Endothelial cell of umbilical vein (primary cell): ENCODE measurements around the gene MEF2D. TPM values are rescaled to one million over a fixed set of nuclear protein-coding genes. Genes with fewer than 3 reads are reported as not detected.

Source experiments
- BruUV-seq: library from RNA; stranded (reverse); fragments of 400-500 nt; replicated peaks from 2 replicates; lab custom pipeline; 2021; lab: Mats Ljungman, UMichigan
- CTCF ChIA-PET: fragments of 300-600, 350-600 bp; sonication (Branson Sonifier 250); formaldehyde crosslinking; loops from one replicate; lab custom pipeline; 2021; ENCODE audit warnings: antibody characterized with exemption, inconsistent platforms; lab: Charles Lee
- POLR2A ChIA-PET: fragments of 300-600, 350-600 bp; sonication (Branson Sonifier 250); formaldehyde crosslinking; loops from one replicate; lab custom pipeline; 2021; ENCODE audit warnings: antibody characterized with exemption, inconsistent platforms; lab: Charles Lee
- DNase-seq: peaks from one replicate; pipeline ENCODE4 v3.0.0-alpha.2; 2011; ENCODE audit warnings: low read depth, low spot score
- FAIRE-seq: peaks from 2 replicates; lab custom pipeline; 2011; peaks lifted over from hg19 to GRCh38; lab: Jason Lieb, UNC
- H2AFZ ChIP-seq: 2 replicates; pipeline ENCODE4 v1.6.0; 2012; ENCODE audit warnings: low read depth, low read length, control low read depth, inconsistent platforms
- H3K27ac ChIP-seq: 2 replicates; pipeline ENCODE4 v1.5.1; 2011; ENCODE audit warnings: low read depth, mild to moderate bottlenecking, control low read depth, low read length, moderate library complexity; ENCODE audit not compliant: insufficient read depth
- H3K27me3 ChIP-seq, 2 experiments: 2 replicates each; pipeline versions ENCODE4 v1.6.0 to v1.6.1; 2011; ENCODE audit warnings: low read length in 2 of 2, mixed read lengths in 1 of 2; ENCODE audit not compliant: control insufficient read depth in 2 of 2, insufficient read depth in 2 of 2
- H3K36me3 ChIP-seq, 2 experiments: 2 replicates in 1 of 2; 3 replicates in 1 of 2; pipeline ENCODE4 v1.5.1; 2011; ENCODE audit warnings: low read length in 2 of 2, mild to moderate bottlenecking in 1 of 2, moderate library complexity in 1 of 2; ENCODE audit not compliant: control insufficient read depth in 2 of 2, insufficient read depth in 2 of 2; ENCODE audit errors: extremely low read depth in 1 of 2
- H3K4me1 ChIP-seq: 3 replicates; pipeline ENCODE4 v1.5.1; 2011; ENCODE audit warnings: mild to moderate bottlenecking, low read length; ENCODE audit not compliant: control insufficient read depth, insufficient read depth; ENCODE audit errors: extremely low read depth
- H3K4me2 ChIP-seq: 2 replicates; pipeline ENCODE4 v1.6.1; 2011; ENCODE audit warnings: low read length, control low read depth, mixed read lengths; ENCODE audit not compliant: insufficient read depth
- H3K4me3 ChIP-seq, 3 experiments: fragments of 200-600 bp in 1 of 3; sonication (generic), shearing (Covaris generic) in 1 of 3; replicated peaks in 1 of 3; 2 replicates each; pipeline ENCODE4 v1.5.1; 2011 to 2016; ENCODE audit warnings: control low read depth in 3 of 3, low read length in 3 of 3, mild to moderate bottlenecking in 2 of 3, inconsistent platforms in 1 of 3, low read depth in 1 of 3, moderate library complexity in 1 of 3; ENCODE audit not compliant: insufficient read depth in 1 of 3
- H3K79me2 ChIP-seq: 2 replicates; pipeline ENCODE4 v1.6.0; 2012; ENCODE audit warnings: low read length, inconsistent platforms; ENCODE audit not compliant: control insufficient read depth, insufficient read depth
- H3K9ac ChIP-seq: replicated peaks from 2 replicates; pipeline ENCODE3; 2011; ENCODE audit warnings: low read length, control low read depth; ENCODE audit not compliant: insufficient read depth; ENCODE audit errors: extremely low read depth
- H3K9me1 ChIP-seq: replicated peaks from 3 replicates; pipeline ENCODE4 v1.6.0; 2011; ENCODE audit warnings: mild to moderate bottlenecking, low read length; ENCODE audit not compliant: control insufficient read depth, insufficient read depth; ENCODE audit errors: extremely low read depth
- H3K9me3 ChIP-seq: replicated peaks from 2 replicates; pipeline ENCODE4 v1.5.1; 2012; ENCODE audit warnings: low read length, inconsistent platforms; ENCODE audit not compliant: control insufficient read depth, insufficient read depth
- H4K20me1 ChIP-seq: replicated peaks from 2 replicates; pipeline ENCODE3; 2011; ENCODE audit warnings: mild to moderate bottlenecking, low read length; ENCODE audit not compliant: control insufficient read depth, insufficient read depth; ENCODE audit errors: extremely low read depth
- CTCF ChIP-seq, 2 donors: IDR thresholded peaks; 1 replicate in 1 of 2; 2 replicates in 1 of 2; pipeline ENCODE4 v1.5.1; 2011; ENCODE audit warnings: low read length in 2 of 2, mild to moderate bottlenecking in 2 of 2, moderate library complexity in 2 of 2, control low read depth in 1 of 2, inconsistent platforms in 1 of 2, low read depth in 1 of 2; ENCODE audit not compliant: insufficient read depth in 1 of 2; ENCODE audit errors: extremely low read depth in 1 of 2
- EZH2 ChIP-seq: IDR thresholded peaks from 2 replicates; pipeline ENCODE4 v1.6.1; 2012; ENCODE audit warnings: borderline replicate concordance, low read depth, mild to moderate bottlenecking, moderate library complexity, low read length, inconsistent platforms; ENCODE audit not compliant: severe bottlenecking
- FOS ChIP-seq: IDR thresholded peaks from 2 replicates; pipeline ENCODE4 v1.6.1; 2011; ENCODE audit warnings: mild to moderate bottlenecking, low read length, moderate library complexity, borderline replicate concordance; ENCODE audit not compliant: insufficient read depth
- GATA2 ChIP-seq: IDR thresholded peaks from 2 replicates; pipeline ENCODE4 v1.7.0; 2011; ENCODE audit warnings: low read depth, mild to moderate bottlenecking, moderate library complexity, mixed read lengths, low read length; ENCODE audit not compliant: insufficient read length, insufficient read depth
- JUN ChIP-seq: IDR thresholded peaks from 2 replicates; pipeline ENCODE4 v1.6.1; 2011; ENCODE audit warnings: borderline replicate concordance, low read depth; ENCODE audit not compliant: insufficient read length, insufficient read depth
- MAX ChIP-seq: IDR thresholded peaks from 2 replicates; pipeline ENCODE4 v1.6.1; 2011; ENCODE audit not compliant: insufficient read depth, insufficient read length
- MYC ChIP-seq: IDR thresholded peaks from one replicate; pipeline ENCODE4 v1.6.1; 2011; ENCODE audit warnings: mild to moderate bottlenecking, low read depth, low read length
- POLR2A ChIP-seq: IDR thresholded peaks from 2 replicates; pipeline ENCODE4 v1.6.1; 2012; ENCODE audit warnings: low read depth, mild to moderate bottlenecking, control low read depth, low read length
- POLR2AphosphoS5 ChIP-seq: IDR thresholded peaks from 2 replicates; pipeline ENCODE4 v1.6.1; 2012; ENCODE audit warnings: low read depth, mild to moderate bottlenecking, control low read depth, low read length, moderate library complexity; ENCODE audit not compliant: insufficient read depth
- dilution Hi-C: fragments of 300-500 bp; cut with MboI; formaldehyde crosslinking; loops from one replicate; pipeline ENCODE4 v1.15.0; 2019; ENCODE audit warnings: low sequenced_read_pairs; ENCODE audit not compliant: extremely low pct_ligation_motif_present
- intact Hi-C: fragments of 100-400 bp; cut with micrococcal nuclease; formaldehyde crosslinking; loops from one replicate; pipeline ENCODE4 v1.10.0; 2022
- polyA plus RNA-seq, 4 experiments: library from polyadenylated mRNA; depleted of rRNA in 3 of 4; stranded (reverse) in 3 of 4; unstranded in 1 of 4; fragments of >200 nt; gene quantifications; 2 replicates each; pipeline versions ENCODE4 v1.2.1 to v1.2.3, GENCODE V29; 2011 to 2012; ENCODE audit warnings: missing spikeins in 1 of 4
- total RNA-seq: library from RNA; stranded (reverse); gene quantifications from 2 replicates; pipeline ENCODE4 v1.2.3, GENCODE V29; 2021

MEF2D gene
- total and polyA plus RNA-seq, 2 donors (not counting 3 experiments of a cell fraction or from before 2014, with no cell fraction given) = 45.4 to 52.2 TPM

DNA sequence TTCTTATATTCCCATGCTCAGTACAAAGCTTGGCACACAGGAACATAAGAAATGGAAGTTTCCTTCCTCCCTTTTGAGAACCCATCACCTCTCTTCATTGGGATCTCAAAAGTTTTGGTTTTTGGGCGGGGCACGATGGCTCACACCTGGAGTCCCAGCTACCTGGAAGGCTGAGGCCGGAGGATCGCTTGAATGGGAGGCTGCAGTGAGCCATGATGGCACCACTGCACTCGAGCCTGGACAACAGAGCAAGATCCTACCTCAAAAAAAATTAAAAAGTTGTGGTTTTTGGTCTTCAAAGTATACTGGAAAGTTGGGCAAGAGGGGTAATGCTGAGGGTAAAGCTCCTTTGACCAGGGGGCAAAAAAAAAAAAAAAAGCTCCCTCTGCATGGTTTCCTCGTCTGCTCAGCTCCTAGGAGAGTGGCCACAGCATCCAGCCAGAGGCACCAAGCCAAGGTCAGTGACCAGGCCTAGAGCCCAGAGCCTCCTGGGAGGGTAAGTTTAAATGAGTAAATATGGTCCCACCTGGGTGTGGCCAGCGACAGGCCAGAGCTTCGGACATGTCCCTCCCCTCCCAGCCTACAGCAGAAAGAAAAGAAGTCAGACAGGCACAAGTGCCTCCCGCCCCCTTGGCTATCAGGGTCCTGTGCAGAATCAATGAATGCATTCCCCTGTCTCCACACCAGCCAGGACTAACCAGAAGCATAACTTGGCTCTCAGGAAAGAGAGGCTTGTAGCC lies 5.0 kb downstream of the MEF2D start:
- no peak overlapping the region for H2AFZ ChIP-seq
- no peak overlapping the region for H3K27ac ChIP-seq
- no peaks in the 10 kb centered on the region for H3K9me3 ChIP-seq
- H3K9ac ChIP-seq = no peak overlapping the region
- FAIRE-seq = peak; percentile 60
- POLR2A ChIA-PET = no interaction called here
- CTCF ChIA-PET = interaction anchor here (9.6 kb wide), 1 partner anchor 15 kb away, joined by 119 read pairs; no protein-coding TSS in a partner anchor
- intact Hi-C loops = no loop called here
- dilution Hi-C loops = no loop called here
- H3K9me1 ChIP-seq = no peaks in the 10 kb centered on the region
- H3K36me3 ChIP-seq = peaks cover 0 to 7% of the 10 kb centered on the region in 2 experiments
- no peak overlapping the region for H3K4me2 ChIP-seq
- peaks cover 41% of the 10 kb centered on the region for H3K4me1 ChIP-seq
- no peaks in the 10 kb centered on the region for H3K27me3 ChIP-seq
- no TSS peak for BruUV-seq
- TF ChIP-seq MAX (no peak), MYC (no peak), POLR2A (no peak), EZH2 (no peak), FOS (no peak), CTCF (IDR thresholded peaks at IDR 0.05; ENCODE audit: extremely low read depth in 1 of 2, insufficient read depth in 1 of 2, low read depth in 1 of 2, low read length in 2 of 2) (no peak), JUN (no peak), POLR2AphosphoS5 (no peak), GATA2 (no peak)
- H4K20me1 ChIP-seq = no peaks in the 10 kb centered on the region
- peaks cover 98% of the 10 kb centered on the region for H3K79me2 ChIP-seq
- no peak overlapping the region for H3K4me3 ChIP-seq
- DNase-seq = no peak
